ENCODE results near the gene MEX3B.
"Not testable (repeated sequence)": the region's sequence is repeated elsewhere in the genome, so short reads cannot be mapped to it uniquely, and the experiment has no call there.

The MEX3B gene

GRCh38 chr15:82047453-82048400 lies 1.9 kb upstream of the MEX3B start:
- no peak for DNase-seq

GRCh38 chr15:82046666-82047452 lies 1.0 kb upstream of the MEX3B start:
- peak; percentile 96 to 99 (median 98) for DNase-seq

GRCh38 chr15:82045179-82045891 lies 483 bp downstream of the MEX3B start:
- DNase-seq: peak; percentile 48 to 69 (median 49)

GRCh38 chr15:82044373-82045178 lies 1.2 kb downstream of the MEX3B start:
- DNase-seq: peak; percentile 45 to 64 (median 48)

GRCh38 chr15:82043796-82044372 lies 1.9 kb downstream of the MEX3B start:
- no peak for DNase-seq

- no peak for DNase-seq
Measured at GRCh38 chr15:82043130-82043673, 2.6 kb downstream of the MEX3B start.

GRCh38 chr15:82040862-82041261 lies 5.0 kb downstream of the MEX3B start:
- peak in 2 of 3 donors; percentile 4 to 5 for DNase-seq

- DNase-seq: no peak
Measured at GRCh38 chr15:82040390-82040789, 5.4 kb downstream of the MEX3B start.

- no peak for DNase-seq
Measured at GRCh38 chr15:82039871-82040270, 5.9 kb downstream of the MEX3B start.

- DNase-seq: no peak
Measured at GRCh38 chr15:82036461-82036860, 9.4 kb downstream of the MEX3B start.

GRCh38 chr15:82031871-82032270 lies 13.9 kb downstream of the MEX3B start:
- no peak for DNase-seq

GRCh38 chr15:82030176-82030575 lies 15.6 kb downstream of the MEX3B start:
- DNase-seq: no peak

GRCh38 chr15:82028163-82028562 lies 17.7 kb downstream of the MEX3B start:
- DNase-seq: not testable (repeated sequence)

GRCh38 chr15:82021992-82022391 lies 23.8 kb downstream of the MEX3B start:
- DNase-seq: no peak

- no peak for DNase-seq
Measured at GRCh38 chr15:82020625-82021394, 25.0 kb downstream of the MEX3B start.

- peak in 2 of 3 donors; percentile 12 to 16 for DNase-seq
Measured at GRCh38 chr15:82018201-82018600, 27.6 kb downstream of the MEX3B start.

- DNase-seq: no peak
Measured at GRCh38 chr15:82017656-82018055, 28.2 kb downstream of the MEX3B start.

- DNase-seq: no peak
Measured at GRCh38 chr15:82014989-82015388, 30.8 kb downstream of the MEX3B start.

- DNase-seq: no peak
Measured at GRCh38 chr15:82012908-82013307, 32.9 kb downstream of the MEX3B start.

- no peak for DNase-seq
Measured at GRCh38 chr15:82005239-82005638, 40.6 kb downstream of the MEX3B start.

- no peak for DNase-seq
Measured at GRCh38 chr15:82003916-82004315, 41.9 kb downstream of the MEX3B start.
